Measurements from ENCODE around the gene CMTM4.
"Not testable (repeated sequence)": the region's sequence is repeated elsewhere in the genome, so short reads cannot be mapped to it uniquely, and the experiment has no call there.

CMTM4 gene

GRCh38 chr16:66690106-66690847 lies 6.3 kb downstream of the CMTM4 start:
- no peak overlapping the region for H2BK12ac ChIP-seq (ENCODE audit: low read length)
- H3K14ac ChIP-seq (ENCODE audit: low read length): no peak overlapping the region
- H4K8ac ChIP-seq (ENCODE audit: low read depth, low read length): no peak overlapping the region
- H3K9ac ChIP-seq (ENCODE audit: low read depth, low read length, poor library complexity): no peak overlapping the region
- H3K4ac ChIP-seq (ENCODE audit: low read length): no peak overlapping the region
- no peak overlapping the region for H3K23ac ChIP-seq (ENCODE audit: low read depth, low read length, poor library complexity)
- no peak overlapping the region for H2AK5ac ChIP-seq (ENCODE audit: low read depth, low read length)
- no peak overlapping the region for H2BK120ac ChIP-seq (ENCODE audit: low read depth, low read length)
- H2BK15ac ChIP-seq (ENCODE audit: low read length): no peak overlapping the region
- H3K18ac ChIP-seq (ENCODE audit: low read length): no peak overlapping the region
- no peak for DNase-seq (ENCODE audit: low spot score)
- no peak overlapping the region for H3K4me3 ChIP-seq (ENCODE audit: low read length in 2 of 2)
- no peaks in the 10 kb centered on the region for H3K36me3 ChIP-seq (replicated peaks in 1 of 2; ENCODE audit: control insufficient read depth in 2 of 2, insufficient read depth in 2 of 2, low read length in 2 of 2)
- no peak overlapping the region for H3K4me2 ChIP-seq (ENCODE audit: insufficient read depth, low read length, poor library complexity, severe bottlenecking)
- no peak overlapping the region for H2BK5ac ChIP-seq (ENCODE audit: low read length)
- H4K91ac ChIP-seq (ENCODE audit: low read depth, low read length, poor library complexity): no peak overlapping the region
- H3K79me1 ChIP-seq (ENCODE audit: low read depth, low read length): no peaks in the 10 kb centered on the region
- H3K27me3 ChIP-seq (ENCODE audit: control insufficient read depth in 3 of 3, insufficient read depth in 3 of 3, low read depth in 1 of 3, low read length in 3 of 3): peaks cover 0 to 2% (median 0%) of the 10 kb centered on the region in 3 experiments
- no peak overlapping the region for H3K27ac ChIP-seq (replicated peaks; ENCODE audit: low read length)
- no peak overlapping the region for H2AFZ ChIP-seq (ENCODE audit: low read length)
- no peaks in the 10 kb centered on the region for H3K9me3 ChIP-seq (replicated peaks in 1 of 2; ENCODE audit: control insufficient read depth in 2 of 2, insufficient read depth in 1 of 2, low read depth in 1 of 2, low read length in 2 of 2)
- WGBS, 2 donors (ENCODE audit: extremely low coverage in 2 of 2, insufficient read length in 2 of 2, insufficient replicate concordance in 1 of 2): no CpG with 5 or more reads among the region's 7 CpGs
- no peaks in the 10 kb centered on the region for H3K4me1 ChIP-seq (ENCODE audit: control insufficient read depth in 2 of 2, insufficient read depth in 1 of 2, low read depth in 1 of 2, low read length in 2 of 2)

DNA sequence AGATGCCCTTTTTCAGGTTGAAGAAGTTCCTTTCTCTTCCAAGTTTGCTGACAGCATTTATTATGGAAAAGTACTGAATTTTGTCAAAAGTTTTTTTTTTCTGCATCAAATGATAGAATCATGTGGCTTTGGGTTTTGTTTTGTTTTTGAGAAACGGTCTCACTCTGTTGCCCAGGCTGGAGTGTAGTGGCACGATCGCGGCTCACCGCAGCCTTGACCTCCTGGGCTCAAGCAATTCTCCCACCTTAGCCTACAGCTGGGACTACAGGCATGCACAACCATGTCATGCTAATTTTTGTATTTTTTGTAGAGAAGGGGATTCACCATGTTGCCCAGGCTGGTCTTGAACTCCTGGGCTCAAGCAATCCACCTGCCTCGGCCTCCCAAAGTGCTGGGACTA lies 7.3 kb downstream of the CMTM4 start:
- Histone ChIP-seq H3K4me3 (ENCODE audit: low read length in 2 of 2) (no peak overlapping the region), H3K27ac (replicated peaks; ENCODE audit: low read length) (no peak overlapping the region), H3K14ac (ENCODE audit: low read length) (no peak overlapping the region), H3K4ac (ENCODE audit: low read length) (no peak overlapping the region), H4K91ac (ENCODE audit: low read depth, low read length, poor library complexity) (no peak overlapping the region), H2BK5ac (ENCODE audit: low read length) (no peak overlapping the region), H3K4me2 (ENCODE audit: insufficient read depth, low read length, poor library complexity, severe bottlenecking) (no peak overlapping the region), H2BK15ac (ENCODE audit: low read length) (no peak overlapping the region), H2AFZ (ENCODE audit: low read length) (no peak overlapping the region), H3K9me3 (replicated peaks in 1 of 2; ENCODE audit: control insufficient read depth in 2 of 2, insufficient read depth in 1 of 2, low read depth in 1 of 2, low read length in 2 of 2) (no peaks in the 10 kb centered on the region), H2BK12ac (ENCODE audit: low read length) (no peak overlapping the region), H2AK5ac (ENCODE audit: low read depth, low read length) (no peak overlapping the region), H3K36me3 (replicated peaks in 1 of 2; ENCODE audit: control insufficient read depth in 2 of 2, insufficient read depth in 2 of 2, low read length in 2 of 2) (no peaks in the 10 kb centered on the region), H2BK120ac (ENCODE audit: low read depth, low read length) (no peak overlapping the region), H4K8ac (ENCODE audit: low read depth, low read length) (no peak overlapping the region), H3K79me1 (ENCODE audit: low read depth, low read length) (no peaks in the 10 kb centered on the region), H3K23ac (ENCODE audit: low read depth, low read length, poor library complexity) (no peak overlapping the region), H3K9ac (ENCODE audit: low read depth, low read length, poor library complexity) (no peak overlapping the region), H3K27me3 (ENCODE audit: control insufficient read depth in 3 of 3, insufficient read depth in 3 of 3, low read depth in 1 of 3, low read length in 3 of 3) (no peaks in the 10 kb centered on the region), H3K18ac (ENCODE audit: low read length) (no peak overlapping the region), H3K4me1 (ENCODE audit: control insufficient read depth in 2 of 2, insufficient read depth in 1 of 2, low read depth in 1 of 2, low read length in 2 of 2) (peaks cover 0 to 3% of the 10 kb centered on the region in 2 donors)
- no peak for DNase-seq (ENCODE audit: low spot score)
- WGBS, 2 donors (ENCODE audit: extremely low coverage in 2 of 2, insufficient read length in 2 of 2, insufficient replicate concordance in 1 of 2): no CpG with 5 or more reads among the region's 6 CpGs

DNA sequence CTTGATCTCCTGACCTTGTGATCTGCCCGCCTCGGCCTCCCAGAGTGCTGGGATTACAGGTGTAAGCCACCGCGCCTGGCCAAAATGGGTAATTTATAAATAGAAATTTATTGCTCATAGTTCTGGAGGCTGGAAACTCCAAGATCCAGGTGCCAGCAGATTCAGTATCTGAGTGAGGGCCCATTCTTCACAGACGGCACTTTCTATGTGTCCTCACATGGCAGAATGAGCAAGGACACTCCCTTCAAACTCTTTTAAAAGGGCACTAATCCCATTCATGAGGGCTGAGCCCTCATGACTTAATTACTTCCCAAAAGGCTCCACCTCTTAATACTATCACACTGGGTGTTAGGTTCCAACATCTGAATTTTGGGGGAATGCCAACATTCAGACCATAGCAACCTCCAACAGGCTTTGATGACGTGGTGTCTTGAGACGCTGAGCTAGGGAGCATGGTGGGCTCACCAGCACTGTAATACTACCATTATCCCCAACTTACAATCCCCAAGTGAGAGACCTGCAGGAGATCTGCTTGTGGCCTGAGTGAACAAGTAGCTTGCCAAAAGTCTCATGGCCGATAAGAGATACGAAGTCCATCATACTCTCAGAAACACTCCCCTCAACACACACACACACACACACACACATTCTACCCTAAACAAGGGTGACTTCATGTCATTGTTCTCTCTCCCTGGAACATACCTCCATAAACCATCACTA lies 8.5 kb downstream of the CMTM4 start:
- peaks cover 0 to 2% of the 10 kb centered on the region in 2 donors for H3K9me3 ChIP-seq (replicated peaks in 1 of 2; ENCODE audit: control insufficient read depth in 2 of 2, insufficient read depth in 1 of 2, low read depth in 1 of 2, low read length in 2 of 2)
- H3K79me1 ChIP-seq (ENCODE audit: low read depth, low read length): no peaks in the 10 kb centered on the region
- H2BK15ac ChIP-seq (ENCODE audit: low read length): no peak overlapping the region
- H2AK5ac ChIP-seq (ENCODE audit: low read depth, low read length): no peak overlapping the region
- no peaks in the 10 kb centered on the region for H3K27me3 ChIP-seq (ENCODE audit: control insufficient read depth in 3 of 3, insufficient read depth in 3 of 3, low read depth in 1 of 3, low read length in 3 of 3)
- no CpG with 5 or more reads among the region's 9 CpGs for WGBS, 2 donors (ENCODE audit: extremely low coverage in 2 of 2, insufficient read length in 2 of 2, insufficient replicate concordance in 1 of 2)
- H2AFZ ChIP-seq (ENCODE audit: low read length): no peak overlapping the region
- no peak overlapping the region for H3K4ac ChIP-seq (ENCODE audit: low read length)
- H3K4me1 ChIP-seq (ENCODE audit: control insufficient read depth in 2 of 2, insufficient read depth in 1 of 2, low read depth in 1 of 2, low read length in 2 of 2): peaks cover 0 to 3% of the 10 kb centered on the region in 2 donors
- no peak overlapping the region for H2BK5ac ChIP-seq (ENCODE audit: low read length)
- H3K23ac ChIP-seq (ENCODE audit: low read depth, low read length, poor library complexity): no peak overlapping the region
- no peak overlapping the region for H3K14ac ChIP-seq (ENCODE audit: low read length)
- H4K8ac ChIP-seq (ENCODE audit: low read depth, low read length): no peak overlapping the region
- H4K91ac ChIP-seq (ENCODE audit: low read depth, low read length, poor library complexity): no peak overlapping the region
- no peak overlapping the region for H3K18ac ChIP-seq (ENCODE audit: low read length)
- H2BK12ac ChIP-seq (ENCODE audit: low read length): no peak overlapping the region
- H2BK120ac ChIP-seq (ENCODE audit: low read depth, low read length): no peak overlapping the region
- H3K9ac ChIP-seq (ENCODE audit: low read depth, low read length, poor library complexity): no peak overlapping the region
- no peak for DNase-seq (ENCODE audit: low spot score)
- H3K27ac ChIP-seq (replicated peaks; ENCODE audit: low read length): no peak overlapping the region
- H3K36me3 ChIP-seq (replicated peaks in 1 of 2; ENCODE audit: control insufficient read depth in 2 of 2, insufficient read depth in 2 of 2, low read length in 2 of 2): no peaks in the 10 kb centered on the region
- no peak overlapping the region for H3K4me2 ChIP-seq (ENCODE audit: insufficient read depth, low read length, poor library complexity, severe bottlenecking)
- H3K4me3 ChIP-seq (ENCODE audit: low read length in 2 of 2): no peak overlapping the region

GRCh38 chr16:66685501-66686115 lies 10.9 kb downstream of the CMTM4 start:
- DNase-seq (ENCODE audit: low spot score); H3K23ac ChIP-seq (ENCODE audit: low read depth, low read length, poor library complexity); H3K79me1 ChIP-seq (ENCODE audit: low read depth, low read length); H3K4me3 ChIP-seq (ENCODE audit: low read length in 2 of 2); H3K14ac ChIP-seq (ENCODE audit: low read length); H4K91ac ChIP-seq (ENCODE audit: low read depth, low read length, poor library complexity); H3K27ac ChIP-seq (replicated peaks; ENCODE audit: low read length); H4K8ac ChIP-seq (ENCODE audit: low read depth, low read length); H2BK12ac ChIP-seq (ENCODE audit: low read length); H3K9me3 ChIP-seq (replicated peaks in 1 of 2; ENCODE audit: control insufficient read depth in 2 of 2, insufficient read depth in 1 of 2, low read depth in 1 of 2, low read length in 2 of 2); H3K18ac ChIP-seq (ENCODE audit: low read length); H2BK15ac ChIP-seq (ENCODE audit: low read length); H3K4ac ChIP-seq (ENCODE audit: low read length); H2BK5ac ChIP-seq (ENCODE audit: low read length); H2AFZ ChIP-seq (ENCODE audit: low read length); H3K4me1 ChIP-seq (ENCODE audit: control insufficient read depth in 2 of 2, insufficient read depth in 1 of 2, low read depth in 1 of 2, low read length in 2 of 2); H3K9ac ChIP-seq (ENCODE audit: low read depth, low read length, poor library complexity); H2BK120ac ChIP-seq (ENCODE audit: low read depth, low read length); H2AK5ac ChIP-seq (ENCODE audit: low read depth, low read length); H3K4me2 ChIP-seq (ENCODE audit: insufficient read depth, low read length, poor library complexity, severe bottlenecking); H3K36me3 ChIP-seq (replicated peaks in 1 of 2; ENCODE audit: control insufficient read depth in 2 of 2, insufficient read depth in 2 of 2, low read length in 2 of 2); H3K27me3 ChIP-seq (ENCODE audit: control insufficient read depth in 3 of 3, insufficient read depth in 3 of 3, low read depth in 1 of 3, low read length in 3 of 3): not testable (repeated sequence)
- WGBS, 2 donors (ENCODE audit: extremely low coverage in 2 of 2, insufficient read length in 2 of 2, insufficient replicate concordance in 1 of 2): no CpG with 5 or more reads among the region's 14 CpGs

Measured in neuronal stem cell (in vitro differentiated cells).